GM12873 (cell line): ENCODE data around the gene NDUFA11.

Experiments
- TF ChIP-seq, protein P1 (sequence below): IDR thresholded peaks from 2 replicates; pipeline ENCODE4 v1.5.1; 2012; ENCODE audit warnings: low read depth, mild to moderate bottlenecking, moderate library complexity, low read length, control low read depth; ENCODE audit not compliant: insufficient read depth; ENCODE audit errors: missing control alignments

The NDUFA11 gene

GRCh38 chr19:5903624-5904351 is at the start of gene NDUFA11:
Gene NDUFA11 (minus strand): TSS chr19:5903790. CDS start chr19:5903708, 82 bp downstream.
- TF ChIP-seq, protein P1, sequence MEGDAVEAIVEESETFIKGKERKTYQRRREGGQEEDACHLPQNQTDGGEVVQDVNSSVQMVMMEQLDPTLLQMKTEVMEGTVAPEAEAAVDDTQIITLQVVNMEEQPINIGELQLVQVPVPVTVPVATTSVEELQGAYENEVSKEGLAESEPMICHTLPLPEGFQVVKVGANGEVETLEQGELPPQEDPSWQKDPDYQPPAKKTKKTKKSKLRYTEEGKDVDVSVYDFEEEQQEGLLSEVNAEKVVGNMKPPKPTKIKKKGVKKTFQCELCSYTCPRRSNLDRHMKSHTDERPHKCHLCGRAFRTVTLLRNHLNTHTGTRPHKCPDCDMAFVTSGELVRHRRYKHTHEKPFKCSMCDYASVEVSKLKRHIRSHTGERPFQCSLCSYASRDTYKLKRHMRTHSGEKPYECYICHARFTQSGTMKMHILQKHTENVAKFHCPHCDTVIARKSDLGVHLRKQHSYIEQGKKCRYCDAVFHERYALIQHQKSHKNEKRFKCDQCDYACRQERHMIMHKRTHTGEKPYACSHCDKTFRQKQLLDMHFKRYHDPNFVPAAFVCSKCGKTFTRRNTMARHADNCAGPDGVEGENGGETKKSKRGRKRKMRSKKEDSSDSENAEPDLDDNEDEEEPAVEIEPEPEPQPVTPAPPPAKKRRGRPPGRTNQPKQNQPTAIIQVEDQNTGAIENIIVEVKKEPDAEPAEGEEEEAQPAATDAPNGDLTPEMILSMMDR, result no peak

DNA sequence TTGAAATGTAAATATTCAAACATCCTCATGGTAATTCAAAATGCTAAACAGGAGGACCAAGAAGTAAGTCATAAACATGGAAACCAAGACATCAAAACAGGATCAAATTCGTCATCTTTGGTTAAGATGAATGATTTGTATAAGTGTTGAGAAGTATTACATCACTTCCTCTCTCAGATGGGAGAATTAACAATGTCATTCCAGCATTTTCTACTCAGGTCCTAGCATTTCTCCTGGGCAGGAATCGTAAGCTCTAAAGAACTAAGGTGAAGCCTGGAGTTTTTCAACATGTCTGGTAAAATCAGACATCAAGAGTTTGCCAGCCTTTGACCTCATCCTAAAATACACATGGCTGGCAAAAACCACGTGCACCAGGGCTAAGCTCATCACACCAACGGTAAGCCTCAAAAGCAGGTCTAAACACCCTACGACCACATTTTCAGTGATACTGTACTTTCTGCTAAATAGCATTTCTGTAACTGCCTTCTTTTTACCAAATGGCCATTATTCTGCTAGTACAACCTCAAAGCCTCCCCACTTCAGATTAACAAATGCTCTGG is 49.5 kb upstream of the NDUFA11 start:
- TF ChIP-seq, protein P1, result no peak

DNA sequence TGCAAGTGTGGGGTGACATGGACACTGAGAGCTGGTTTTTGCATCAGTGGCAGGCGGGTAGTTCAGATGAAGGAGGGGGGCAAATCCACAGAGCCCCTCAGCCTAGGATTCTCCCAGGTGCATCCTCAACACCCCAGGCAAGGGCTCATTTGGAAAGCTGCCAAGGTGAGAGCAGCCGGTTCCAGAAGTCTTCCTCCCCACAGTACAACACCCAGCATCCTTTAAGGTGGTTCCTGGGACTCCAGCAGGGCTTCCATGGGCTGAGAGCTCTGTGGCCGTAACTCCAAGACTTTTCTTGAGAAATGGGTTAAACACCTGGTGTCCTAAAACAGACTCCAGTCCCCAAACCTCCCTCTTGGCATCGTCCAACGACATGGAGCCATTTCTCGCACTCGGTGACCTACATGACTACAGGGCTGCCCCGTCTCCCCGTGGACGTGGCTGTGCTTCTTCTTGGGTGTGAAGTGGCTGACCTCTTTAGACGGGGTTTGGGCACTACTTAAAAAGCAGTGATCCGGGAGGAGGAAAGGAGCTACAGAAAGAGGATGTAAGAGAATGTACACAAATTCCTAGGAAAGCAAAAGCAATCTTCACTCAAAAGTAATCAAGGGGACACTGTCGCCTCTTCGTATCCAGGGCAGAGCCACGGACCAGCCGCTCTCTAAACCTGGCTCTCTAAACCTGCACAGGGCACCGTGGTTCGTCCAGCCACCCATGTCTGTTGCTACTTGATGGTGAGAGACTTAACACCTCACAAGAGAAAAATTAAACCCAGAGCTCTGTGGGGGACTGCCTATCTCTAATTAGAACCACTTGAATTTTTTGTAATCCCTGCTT is 48.8 kb upstream of the NDUFA11 start:
- TF ChIP-seq, protein P1, result no peak

DNA sequence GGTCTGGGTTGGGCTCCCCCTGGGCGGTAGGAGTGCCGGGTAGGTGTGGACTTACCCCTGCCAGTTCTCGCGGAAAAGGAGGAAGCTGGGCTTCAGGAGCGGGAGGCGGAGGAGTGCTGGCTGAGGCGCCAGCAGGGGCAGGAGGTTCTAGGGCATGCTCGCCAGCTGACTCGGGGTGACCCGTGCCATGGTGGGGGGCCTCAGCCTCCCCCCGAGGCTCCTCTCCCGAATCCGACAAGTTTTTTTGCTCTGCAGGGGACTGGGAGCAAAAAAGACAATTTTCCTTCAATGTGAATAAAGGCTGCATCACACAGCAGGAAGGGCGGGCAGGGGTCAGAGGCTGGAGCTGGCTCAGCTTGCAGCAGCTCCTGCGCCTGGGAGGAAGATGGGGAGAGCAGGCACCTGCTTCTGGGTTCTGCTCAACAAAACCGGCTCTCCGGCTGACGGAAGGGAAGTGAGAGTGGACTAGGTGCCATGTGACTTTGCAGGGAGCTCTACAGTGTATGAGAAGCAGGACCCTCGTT is 47.8 kb upstream of the NDUFA11 start:
- TF ChIP-seq, protein P1, result no peak

DNA sequence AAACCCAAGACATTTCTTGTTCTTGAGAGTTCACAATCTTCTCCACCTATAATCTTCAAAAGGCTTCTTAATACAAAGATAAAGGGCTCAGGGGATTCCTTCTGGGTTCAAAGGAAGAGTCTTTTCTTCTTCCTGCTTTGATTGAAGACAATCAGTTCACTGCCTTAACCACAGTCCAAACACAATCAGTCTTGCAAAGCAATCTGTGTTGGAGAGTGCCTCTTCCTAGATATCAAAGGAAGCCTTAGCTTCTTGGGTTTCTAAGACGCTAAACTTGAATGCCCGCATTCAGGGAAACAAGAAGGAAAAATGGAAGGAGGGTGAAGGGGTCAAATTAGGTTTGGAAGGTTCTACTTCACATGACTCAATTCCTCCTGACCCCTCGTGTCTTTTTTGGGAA is 47.2 kb upstream of the NDUFA11 start:
- TF ChIP-seq, protein P1, result no peak

DNA sequence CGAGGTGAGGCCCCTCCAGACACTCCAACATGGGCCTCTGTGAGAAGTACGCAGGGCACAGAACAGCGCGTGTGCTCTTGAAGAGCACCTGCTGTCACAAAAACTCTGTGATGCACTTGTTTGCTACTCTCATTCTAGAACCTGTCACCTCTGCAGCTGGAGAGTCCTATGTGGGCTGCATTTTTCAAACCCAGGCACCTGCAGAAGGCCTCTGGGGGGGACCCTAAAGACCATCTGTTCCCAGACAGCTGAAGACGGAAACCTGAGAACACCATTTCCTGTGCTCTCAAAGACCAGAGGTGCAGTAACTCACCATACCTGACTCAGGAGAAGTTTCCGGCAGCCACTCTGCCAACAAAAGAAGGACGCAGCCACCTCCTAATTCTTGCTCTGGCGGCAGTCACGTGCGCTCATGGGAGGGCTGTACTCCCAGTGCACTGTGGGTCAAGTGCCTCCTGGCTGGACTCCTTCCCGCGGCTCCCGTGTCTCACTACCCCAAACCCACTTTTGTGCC is 46.3 kb upstream of the NDUFA11 start:
- TF ChIP-seq, protein P1, result no peak
